Epithelial cell of esophagus (primary cell): Measurements from ENCODE around the gene BABAM2.
A peak's percentile ranks its signal among the peaks of the same experiment; 100 is the strongest.

Source experiments
- DNase-seq: peaks from one replicate; pipeline ENCODE4 v3.0.0; 2010; ENCODE audit warnings: low read depth
- H3K4me3 ChIP-seq: 2 replicates; pipeline ENCODE4 v1.5.1; 2011; ENCODE audit warnings: mild to moderate bottlenecking, low read length, control low read depth
- TF ChIP-seq, protein P1 (sequence below): IDR thresholded peaks from 2 replicates; pipeline ENCODE4 v1.5.1; 2011; ENCODE audit warnings: low read depth, mild to moderate bottlenecking, low read length, control low read depth, inconsistent platforms; ENCODE audit not compliant: insufficient read depth; ENCODE audit errors: missing control alignments

Gene BABAM2

DNA sequence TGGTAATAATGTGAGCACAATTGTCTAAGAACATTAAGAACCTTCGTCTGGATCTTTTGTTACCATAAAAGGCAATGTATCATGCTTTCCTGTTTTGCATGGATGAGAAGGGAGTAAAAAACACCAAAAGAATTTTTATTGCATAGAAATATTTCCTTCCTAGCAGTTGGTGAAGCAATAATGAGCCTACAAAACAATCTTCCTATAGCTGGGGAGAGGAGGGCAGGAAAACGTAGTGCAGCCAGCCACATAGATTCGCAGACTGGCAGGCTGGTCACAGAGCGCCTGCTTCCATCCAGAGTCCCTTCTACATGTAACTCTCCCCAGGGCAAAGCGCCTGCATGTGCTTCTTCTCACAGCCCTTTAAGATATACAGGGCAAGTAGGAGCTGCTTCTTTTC is 190.4 kb downstream of the BABAM2 start:
- TF ChIP-seq, protein P1, sequence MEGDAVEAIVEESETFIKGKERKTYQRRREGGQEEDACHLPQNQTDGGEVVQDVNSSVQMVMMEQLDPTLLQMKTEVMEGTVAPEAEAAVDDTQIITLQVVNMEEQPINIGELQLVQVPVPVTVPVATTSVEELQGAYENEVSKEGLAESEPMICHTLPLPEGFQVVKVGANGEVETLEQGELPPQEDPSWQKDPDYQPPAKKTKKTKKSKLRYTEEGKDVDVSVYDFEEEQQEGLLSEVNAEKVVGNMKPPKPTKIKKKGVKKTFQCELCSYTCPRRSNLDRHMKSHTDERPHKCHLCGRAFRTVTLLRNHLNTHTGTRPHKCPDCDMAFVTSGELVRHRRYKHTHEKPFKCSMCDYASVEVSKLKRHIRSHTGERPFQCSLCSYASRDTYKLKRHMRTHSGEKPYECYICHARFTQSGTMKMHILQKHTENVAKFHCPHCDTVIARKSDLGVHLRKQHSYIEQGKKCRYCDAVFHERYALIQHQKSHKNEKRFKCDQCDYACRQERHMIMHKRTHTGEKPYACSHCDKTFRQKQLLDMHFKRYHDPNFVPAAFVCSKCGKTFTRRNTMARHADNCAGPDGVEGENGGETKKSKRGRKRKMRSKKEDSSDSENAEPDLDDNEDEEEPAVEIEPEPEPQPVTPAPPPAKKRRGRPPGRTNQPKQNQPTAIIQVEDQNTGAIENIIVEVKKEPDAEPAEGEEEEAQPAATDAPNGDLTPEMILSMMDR: no peak
- DNase-seq: no peak
- H3K4me3 ChIP-seq: no peak overlapping the region

DNA sequence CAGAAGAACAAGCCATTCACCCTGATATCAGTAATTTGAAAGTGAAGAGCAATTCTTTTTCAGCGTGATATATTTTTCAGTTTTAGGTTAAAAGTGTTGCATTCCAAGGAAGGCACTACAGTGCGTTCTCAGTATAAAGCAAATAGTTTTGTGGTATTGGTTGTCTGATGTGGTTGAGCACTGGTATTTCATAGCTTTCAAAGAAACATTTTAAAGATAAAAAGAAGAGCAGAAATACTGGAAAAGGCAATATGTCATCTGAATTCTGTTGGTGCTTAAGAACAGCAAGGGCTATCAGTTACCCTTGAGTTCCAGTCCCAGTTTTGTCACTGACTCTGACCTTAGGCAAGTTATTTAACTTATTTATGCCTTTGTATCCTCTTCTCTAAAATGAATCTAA is 191.6 kb downstream of the BABAM2 start:
- TF ChIP-seq, protein P1: no peak
- no peak overlapping the region for H3K4me3 ChIP-seq
- DNase-seq: no peak

DNA sequence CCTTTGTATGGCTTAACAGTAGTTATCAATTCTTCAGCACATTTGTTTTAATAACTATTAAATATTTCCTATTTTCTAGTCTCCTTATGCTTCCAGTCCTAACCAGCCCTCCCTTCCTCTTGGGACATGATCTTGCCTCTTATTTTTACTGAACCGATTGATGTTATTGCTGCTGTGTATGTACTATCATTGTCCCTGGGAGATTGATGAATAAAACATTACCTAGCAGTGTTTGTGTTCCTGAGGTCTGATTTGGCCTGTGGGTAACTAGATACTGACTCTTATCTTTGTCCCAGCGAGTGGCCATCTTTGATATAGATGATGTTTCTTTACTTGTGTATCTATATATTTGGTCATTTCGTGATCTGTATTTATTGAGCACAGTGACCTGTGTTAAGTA is 192.9 kb downstream of the BABAM2 start:
- TF ChIP-seq, protein P1: no peak
- no peak for DNase-seq
- H3K4me3 ChIP-seq: no peak overlapping the region

DNA sequence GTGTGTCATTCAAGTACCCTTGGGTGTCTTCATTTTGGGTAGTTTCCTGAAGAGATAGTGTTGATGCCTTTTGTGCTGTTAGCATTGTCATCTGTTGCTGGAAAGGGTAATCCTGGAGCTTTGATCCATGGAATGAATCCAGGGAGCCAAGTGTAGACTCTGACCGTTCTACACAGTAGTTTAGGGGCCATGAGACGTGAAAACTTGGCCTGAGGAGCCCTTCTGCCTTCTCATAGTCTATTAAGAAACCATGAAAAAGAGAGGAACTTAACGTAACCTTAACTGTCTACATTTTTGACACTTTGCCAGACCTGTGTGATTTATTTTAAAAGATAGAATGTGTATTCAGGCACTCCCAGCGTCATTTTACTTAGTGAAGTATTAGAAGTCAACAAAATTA is 194.0 kb downstream of the BABAM2 start:
- no peak for DNase-seq
- no peak overlapping the region for H3K4me3 ChIP-seq
- TF ChIP-seq, protein P1: no peak

DNA sequence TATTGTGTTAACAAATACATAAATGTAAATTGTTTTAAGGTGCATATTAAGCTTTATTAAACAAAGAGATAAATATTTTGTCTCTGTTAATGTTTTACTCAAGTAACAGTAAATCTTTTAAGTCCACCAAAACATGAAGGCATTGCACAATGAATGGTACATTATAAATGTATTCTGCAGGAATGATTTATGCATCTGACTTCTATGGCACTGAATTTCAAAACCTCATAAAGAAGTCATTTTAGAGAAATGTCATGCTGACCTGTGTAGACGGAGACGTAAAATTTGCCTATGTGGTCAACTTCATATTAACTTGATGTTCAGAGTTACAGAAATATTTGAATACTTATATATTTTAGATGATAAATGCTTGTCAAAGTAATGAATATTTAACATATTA is 194.7 kb downstream of the BABAM2 start:
- TF ChIP-seq, protein P1: no peak
- DNase-seq: no peak
- no peak overlapping the region for H3K4me3 ChIP-seq

DNA sequence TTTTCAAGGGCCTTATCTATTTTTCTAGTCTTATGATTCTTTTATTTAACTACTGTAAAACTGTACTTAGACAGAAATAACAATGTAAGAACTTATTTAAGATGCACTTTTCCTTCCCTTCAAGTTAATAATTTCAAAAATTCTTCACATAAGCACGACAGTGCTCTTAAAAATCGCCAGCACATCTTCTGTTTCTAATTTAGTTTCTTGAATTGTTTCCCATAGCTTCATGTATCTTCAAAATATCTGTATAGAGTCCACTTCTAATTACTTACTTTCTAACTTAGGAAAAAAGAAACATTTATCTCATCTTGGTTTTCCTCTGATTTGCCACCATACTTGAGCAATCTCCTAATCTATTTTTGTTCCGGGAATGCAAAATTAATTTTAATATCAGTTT is 196.1 kb downstream of the BABAM2 start:
- no peak for DNase-seq
- TF ChIP-seq, protein P1: no peak
- no peak overlapping the region for H3K4me3 ChIP-seq

DNA sequence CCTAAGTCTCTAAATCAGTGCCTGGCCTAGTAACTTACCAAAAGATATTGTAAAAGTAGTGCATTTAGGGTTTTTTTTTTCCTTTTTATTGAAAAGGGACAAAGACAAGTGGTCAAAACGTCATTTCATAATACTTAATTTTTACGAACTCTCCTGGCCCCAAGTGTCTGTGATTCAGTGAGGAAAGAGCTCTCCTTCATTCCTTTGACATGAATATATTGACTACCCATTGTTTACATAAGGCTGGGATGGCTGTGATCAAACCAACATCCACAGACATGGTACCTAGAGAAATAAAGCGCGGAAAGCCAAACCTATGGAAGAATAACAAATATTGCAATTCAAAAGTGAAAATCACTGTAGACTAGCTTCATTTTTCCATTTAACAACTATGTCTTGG is 198.4 kb downstream of the BABAM2 start:
- DNase-seq: peak; percentile 74
- TF ChIP-seq, protein P1: no peak
- H3K4me3 ChIP-seq: no peak overlapping the region
